ENCODE results near the gene OR10G6.

The OR10G6 gene

DNA sequence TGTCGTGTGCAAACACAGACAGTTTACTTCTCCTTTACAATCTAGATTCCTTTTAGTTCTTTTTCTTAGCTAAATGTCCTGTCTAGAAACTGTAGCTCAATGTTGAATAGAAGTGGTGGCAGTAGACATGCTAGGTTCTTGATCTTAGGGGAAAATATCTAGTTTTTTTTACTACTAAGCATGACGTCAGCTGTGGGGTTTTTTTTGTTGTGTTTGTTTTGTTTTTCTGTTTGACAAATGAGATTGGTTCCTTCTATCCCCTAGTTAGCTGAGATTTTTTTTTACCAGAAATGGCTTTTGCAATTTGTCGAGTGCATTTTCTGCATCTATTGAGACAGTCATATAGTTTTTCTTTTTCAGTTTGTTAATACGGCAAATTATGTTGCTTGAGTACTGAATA, 48.5 kb upstream of the OR10G6 start:
- no peak for TF ChIP-seq SCRT2 (tag by site-specific recombination; IDR thresholded peaks at IDR 0.05)
- TF ChIP-seq SETDB1 (IDR thresholded peaks at IDR 0.05; ENCODE audit: insufficient read length, low read length) = no peak
- TF ChIP-seq, protein P1, sequence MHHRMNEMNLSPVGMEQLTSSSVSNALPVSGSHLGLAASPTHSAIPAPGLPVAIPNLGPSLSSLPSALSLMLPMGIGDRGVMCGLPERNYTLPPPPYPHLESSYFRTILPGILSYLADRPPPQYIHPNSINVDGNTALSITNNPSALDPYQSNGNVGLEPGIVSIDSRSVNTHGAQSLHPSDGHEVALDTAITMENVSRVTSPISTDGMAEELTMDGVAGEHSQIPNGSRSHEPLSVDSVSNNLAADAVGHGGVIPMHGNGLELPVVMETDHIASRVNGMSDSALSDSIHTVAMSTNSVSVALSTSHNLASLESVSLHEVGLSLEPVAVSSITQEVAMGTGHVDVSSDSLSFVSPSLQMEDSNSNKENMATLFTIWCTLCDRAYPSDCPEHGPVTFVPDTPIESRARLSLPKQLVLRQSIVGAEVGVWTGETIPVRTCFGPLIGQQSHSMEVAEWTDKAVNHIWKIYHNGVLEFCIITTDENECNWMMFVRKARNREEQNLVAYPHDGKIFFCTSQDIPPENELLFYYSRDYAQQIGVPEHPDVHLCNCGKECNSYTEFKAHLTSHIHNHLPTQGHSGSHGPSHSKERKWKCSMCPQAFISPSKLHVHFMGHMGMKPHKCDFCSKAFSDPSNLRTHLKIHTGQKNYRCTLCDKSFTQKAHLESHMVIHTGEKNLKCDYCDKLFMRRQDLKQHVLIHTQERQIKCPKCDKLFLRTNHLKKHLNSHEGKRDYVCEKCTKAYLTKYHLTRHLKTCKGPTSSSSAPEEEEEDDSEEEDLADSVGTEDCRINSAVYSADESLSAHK (tag by site-specific recombination; IDR thresholded peaks at IDR 0.05) = no peak
- no peak for TF ChIP-seq ZNF623 (tag by site-specific recombination; IDR thresholded peaks at IDR 0.05)
- no peak for TF ChIP-seq ZNF558 (tag by site-specific recombination; IDR thresholded peaks at IDR 0.05)
- TF ChIP-seq ZNF747 (tag by site-specific recombination; IDR thresholded peaks at IDR 0.05) = no peak
- TF ChIP-seq, protein P2, sequence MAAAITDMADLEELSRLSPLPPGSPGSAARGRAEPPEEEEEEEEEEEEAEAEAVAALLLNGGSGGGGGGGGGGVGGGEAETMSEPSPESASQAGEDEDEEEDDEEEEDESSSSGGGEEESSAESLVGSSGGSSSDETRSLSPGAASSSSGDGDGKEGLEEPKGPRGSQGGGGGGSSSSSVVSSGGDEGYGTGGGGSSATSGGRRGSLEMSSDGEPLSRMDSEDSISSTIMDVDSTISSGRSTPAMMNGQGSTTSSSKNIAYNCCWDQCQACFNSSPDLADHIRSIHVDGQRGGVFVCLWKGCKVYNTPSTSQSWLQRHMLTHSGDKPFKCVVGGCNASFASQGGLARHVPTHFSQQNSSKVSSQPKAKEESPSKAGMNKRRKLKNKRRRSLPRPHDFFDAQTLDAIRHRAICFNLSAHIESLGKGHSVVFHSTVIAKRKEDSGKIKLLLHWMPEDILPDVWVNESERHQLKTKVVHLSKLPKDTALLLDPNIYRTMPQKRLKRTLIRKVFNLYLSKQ (tag by site-specific recombination; IDR thresholded peaks at IDR 0.05; ENCODE audit: borderline replicate concordance) = no peak
- TF ChIP-seq ZBTB48 (tag by site-specific recombination; IDR thresholded peaks at IDR 0.05) = no peak
- POLR2A ChIA-PET = no interaction called here
- CTCF ChIA-PET = interaction anchor here (0.7 kb wide), 1 partner anchor 224 kb away, joined by 3 read pairs; no protein-coding TSS in a partner anchor
- Histone ChIP-seq H3K9me3 (ENCODE audit: control insufficient read depth, insufficient read depth, low read depth, low read length) (no peaks in the 10 kb centered on the region), H3K4me1 (ENCODE audit: control insufficient read depth, insufficient read depth, low read length) (no peaks in the 10 kb centered on the region), H3K27ac (ENCODE audit: extremely low read depth, low read depth, low read length) (no peak overlapping the region), H3K36me3 (ENCODE audit: control insufficient read depth in 2 of 2, insufficient read depth in 1 of 2, low read length in 2 of 2) (no peaks in the 10 kb centered on the region), H3K4me3 (ENCODE audit: low read depth, low read length) (no peak overlapping the region)

DNA sequence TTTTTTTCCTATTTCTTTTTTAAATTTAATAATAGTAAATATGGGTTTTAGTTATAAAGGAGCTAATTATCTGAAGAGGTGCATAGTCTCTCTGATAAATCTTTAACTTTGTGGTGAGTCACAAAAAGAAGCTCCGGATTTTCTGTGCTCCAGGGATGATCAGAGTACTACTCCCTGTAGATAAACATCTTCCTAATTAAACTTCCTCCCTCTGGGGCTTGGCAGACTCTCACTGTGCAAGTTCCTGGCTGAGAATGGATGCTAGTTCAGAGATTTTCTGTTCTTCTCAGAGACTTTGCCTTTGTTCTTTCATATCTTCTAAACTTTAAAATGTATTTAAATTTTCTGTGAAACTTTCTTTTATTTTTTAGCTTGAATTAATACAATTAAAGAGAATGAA, 46.3 kb upstream of the OR10G6 start, which contains the start of gene OR10G7:
OR10G7 (minus strand) TSS at position 72 of the 400 bp plus-strand sequence. CDS start 2,324 bp downstream, outside the sequence.
- no peak within 1 kb of the TSS for H3K27ac ChIP-seq (ENCODE audit: extremely low read depth, low read depth, low read length)
- no peaks in the 10 kb centered on the region for H3K4me1 ChIP-seq (ENCODE audit: control insufficient read depth, insufficient read depth, low read length)
- ChIA-PET CTCF (interaction anchor here (3.0 kb wide), 1 partner anchor 31 kb away, joined by 9 read pairs; no protein-coding TSS in a partner anchor), POLR2A (no interaction called here)
- no peaks in the 10 kb centered on the region for H3K36me3 ChIP-seq (ENCODE audit: control insufficient read depth in 2 of 2, insufficient read depth in 1 of 2, low read length in 2 of 2)
- no peak within 1 kb of the TSS for H3K4me3 ChIP-seq (ENCODE audit: low read depth, low read length)
- TF ChIP-seq ZNF155 (tag by site-specific recombination; IDR thresholded peaks at IDR 0.05) (no peak), MZF1 (tag by site-specific recombination; IDR thresholded peaks at IDR 0.05; ENCODE audit: borderline replicate concordance) (no peak), ZEB2 (tag by site-specific recombination; IDR thresholded peaks at IDR 0.05) (no peak), ZXDB (tag by site-specific recombination; IDR thresholded peaks at IDR 0.05) (no peak), ZNF48 (tag by site-specific recombination; IDR thresholded peaks at IDR 0.05) (no peak), ZNF239 (tag by site-specific recombination; IDR thresholded peaks at IDR 0.05) (no peak), ZNF175 (tag by site-specific recombination; IDR thresholded peaks at IDR 0.05) (no peak), ZBTB20 (tag by site-specific recombination; IDR thresholded peaks at IDR 0.05) (no peak), KLF16 (tag by site-specific recombination; IDR thresholded peaks at IDR 0.05) (no peak)
- TF ChIP-seq, protein P3, sequence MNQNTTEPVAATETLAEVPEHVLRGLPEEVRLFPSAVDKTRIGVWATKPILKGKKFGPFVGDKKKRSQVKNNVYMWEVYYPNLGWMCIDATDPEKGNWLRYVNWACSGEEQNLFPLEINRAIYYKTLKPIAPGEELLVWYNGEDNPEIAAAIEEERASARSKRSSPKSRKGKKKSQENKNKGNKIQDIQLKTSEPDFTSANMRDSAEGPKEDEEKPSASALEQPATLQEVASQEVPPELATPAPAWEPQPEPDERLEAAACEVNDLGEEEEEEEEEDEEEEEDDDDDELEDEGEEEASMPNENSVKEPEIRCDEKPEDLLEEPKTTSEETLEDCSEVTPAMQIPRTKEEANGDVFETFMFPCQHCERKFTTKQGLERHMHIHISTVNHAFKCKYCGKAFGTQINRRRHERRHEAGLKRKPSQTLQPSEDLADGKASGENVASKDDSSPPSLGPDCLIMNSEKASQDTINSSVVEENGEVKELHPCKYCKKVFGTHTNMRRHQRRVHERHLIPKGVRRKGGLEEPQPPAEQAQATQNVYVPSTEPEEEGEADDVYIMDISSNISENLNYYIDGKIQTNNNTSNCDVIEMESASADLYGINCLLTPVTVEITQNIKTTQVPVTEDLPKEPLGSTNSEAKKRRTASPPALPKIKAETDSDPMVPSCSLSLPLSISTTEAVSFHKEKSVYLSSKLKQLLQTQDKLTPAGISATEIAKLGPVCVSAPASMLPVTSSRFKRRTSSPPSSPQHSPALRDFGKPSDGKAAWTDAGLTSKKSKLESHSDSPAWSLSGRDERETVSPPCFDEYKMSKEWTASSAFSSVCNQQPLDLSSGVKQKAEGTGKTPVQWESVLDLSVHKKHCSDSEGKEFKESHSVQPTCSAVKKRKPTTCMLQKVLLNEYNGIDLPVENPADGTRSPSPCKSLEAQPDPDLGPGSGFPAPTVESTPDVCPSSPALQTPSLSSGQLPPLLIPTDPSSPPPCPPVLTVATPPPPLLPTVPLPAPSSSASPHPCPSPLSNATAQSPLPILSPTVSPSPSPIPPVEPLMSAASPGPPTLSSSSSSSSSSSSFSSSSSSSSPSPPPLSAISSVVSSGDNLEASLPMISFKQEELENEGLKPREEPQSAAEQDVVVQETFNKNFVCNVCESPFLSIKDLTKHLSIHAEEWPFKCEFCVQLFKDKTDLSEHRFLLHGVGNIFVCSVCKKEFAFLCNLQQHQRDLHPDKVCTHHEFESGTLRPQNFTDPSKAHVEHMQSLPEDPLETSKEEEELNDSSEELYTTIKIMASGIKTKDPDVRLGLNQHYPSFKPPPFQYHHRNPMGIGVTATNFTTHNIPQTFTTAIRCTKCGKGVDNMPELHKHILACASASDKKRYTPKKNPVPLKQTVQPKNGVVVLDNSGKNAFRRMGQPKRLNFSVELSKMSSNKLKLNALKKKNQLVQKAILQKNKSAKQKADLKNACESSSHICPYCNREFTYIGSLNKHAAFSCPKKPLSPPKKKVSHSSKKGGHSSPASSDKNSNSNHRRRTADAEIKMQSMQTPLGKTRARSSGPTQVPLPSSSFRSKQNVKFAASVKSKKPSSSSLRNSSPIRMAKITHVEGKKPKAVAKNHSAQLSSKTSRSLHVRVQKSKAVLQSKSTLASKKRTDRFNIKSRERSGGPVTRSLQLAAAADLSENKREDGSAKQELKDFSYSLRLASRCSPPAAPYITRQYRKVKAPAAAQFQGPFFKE (tag by site-specific recombination; IDR thresholded peaks at IDR 0.05; ENCODE audit: borderline replicate concordance) = no peak
- TF ChIP-seq, protein P4, sequence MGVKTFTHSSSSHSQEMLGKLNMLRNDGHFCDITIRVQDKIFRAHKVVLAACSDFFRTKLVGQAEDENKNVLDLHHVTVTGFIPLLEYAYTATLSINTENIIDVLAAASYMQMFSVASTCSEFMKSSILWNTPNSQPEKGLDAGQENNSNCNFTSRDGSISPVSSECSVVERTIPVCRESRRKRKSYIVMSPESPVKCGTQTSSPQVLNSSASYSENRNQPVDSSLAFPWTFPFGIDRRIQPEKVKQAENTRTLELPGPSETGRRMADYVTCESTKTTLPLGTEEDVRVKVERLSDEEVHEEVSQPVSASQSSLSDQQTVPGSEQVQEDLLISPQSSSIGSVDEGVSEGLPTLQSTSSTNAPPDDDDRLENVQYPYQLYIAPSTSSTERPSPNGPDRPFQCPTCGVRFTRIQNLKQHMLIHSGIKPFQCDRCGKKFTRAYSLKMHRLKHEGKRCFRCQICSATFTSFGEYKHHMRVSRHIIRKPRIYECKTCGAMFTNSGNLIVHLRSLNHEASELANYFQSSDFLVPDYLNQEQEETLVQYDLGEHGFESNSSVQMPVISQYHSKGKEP (tag by site-specific recombination; IDR thresholded peaks at IDR 0.05) = no peak
- no peaks in the 10 kb centered on the region for H3K9me3 ChIP-seq (ENCODE audit: control insufficient read depth, insufficient read depth, low read depth, low read length)

Data from HEK293 (cell line).